Ovary (tissue), 3 donors: Measurements from ENCODE around the gene KCNN1.

Source experiments
- EP300 ChIP-seq: sonication (generic); formaldehyde crosslinking; IDR thresholded peaks from one replicate; pipeline ENCODE4 v1.6.1; 2017; ENCODE audit warnings: antibody characterized with exemption
- POLR2A ChIP-seq: fragments of 450-650 bp; IDR thresholded peaks from one replicate; pipeline ENCODE4 v1.6.1; 2017; ENCODE audit warnings: antibody characterized with exemption, mild to moderate bottlenecking, moderate library complexity
- TF ChIP-seq, protein P1 (sequence below), 3 donors: fragments of 450-650 bp in 2 of 3; fragments of 200-600 bp in 1 of 3; IDR thresholded peaks; one replicate each; pipeline versions ENCODE4 v1.5.1 to v1.8.0; 2016 to 2022; ENCODE audit warnings: antibody characterized with exemption in 3 of 3, mild to moderate bottlenecking in 1 of 3
- donor health status: DM: no; HTN: no; CAD: no.

DNA sequence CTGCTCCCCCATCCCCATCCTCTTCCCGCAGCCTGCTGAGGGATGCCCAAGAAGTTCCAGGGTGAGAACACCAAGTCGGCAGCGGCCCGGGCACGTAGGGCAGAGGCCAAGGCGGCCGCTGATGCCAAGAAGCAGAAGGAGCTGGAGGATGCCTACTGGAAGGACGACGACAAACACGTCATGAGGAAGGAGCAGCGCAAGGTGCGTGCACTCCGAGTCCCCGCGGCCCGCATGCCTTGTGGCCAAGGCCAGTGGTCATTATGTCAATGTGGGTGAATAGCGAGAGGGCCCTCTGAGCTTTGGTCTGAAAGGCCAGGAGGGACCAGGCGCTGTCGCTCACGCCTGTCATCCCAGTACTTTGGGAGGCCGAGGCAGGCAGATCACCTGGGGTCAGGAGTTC, 30.5 kb upstream of the KCNN1 start:
- TF ChIP-seq, protein P1, sequence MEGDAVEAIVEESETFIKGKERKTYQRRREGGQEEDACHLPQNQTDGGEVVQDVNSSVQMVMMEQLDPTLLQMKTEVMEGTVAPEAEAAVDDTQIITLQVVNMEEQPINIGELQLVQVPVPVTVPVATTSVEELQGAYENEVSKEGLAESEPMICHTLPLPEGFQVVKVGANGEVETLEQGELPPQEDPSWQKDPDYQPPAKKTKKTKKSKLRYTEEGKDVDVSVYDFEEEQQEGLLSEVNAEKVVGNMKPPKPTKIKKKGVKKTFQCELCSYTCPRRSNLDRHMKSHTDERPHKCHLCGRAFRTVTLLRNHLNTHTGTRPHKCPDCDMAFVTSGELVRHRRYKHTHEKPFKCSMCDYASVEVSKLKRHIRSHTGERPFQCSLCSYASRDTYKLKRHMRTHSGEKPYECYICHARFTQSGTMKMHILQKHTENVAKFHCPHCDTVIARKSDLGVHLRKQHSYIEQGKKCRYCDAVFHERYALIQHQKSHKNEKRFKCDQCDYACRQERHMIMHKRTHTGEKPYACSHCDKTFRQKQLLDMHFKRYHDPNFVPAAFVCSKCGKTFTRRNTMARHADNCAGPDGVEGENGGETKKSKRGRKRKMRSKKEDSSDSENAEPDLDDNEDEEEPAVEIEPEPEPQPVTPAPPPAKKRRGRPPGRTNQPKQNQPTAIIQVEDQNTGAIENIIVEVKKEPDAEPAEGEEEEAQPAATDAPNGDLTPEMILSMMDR (IDR thresholded peaks at IDR 0.05): no peak
- TF ChIP-seq EP300 (no peak), POLR2A (no peak)
